Measurements from ENCODE around the gene GNA12.
"Not testable (repeated sequence)": the region's sequence is repeated elsewhere in the genome, so short reads cannot be mapped to it uniquely, and the experiment has no call there.

Gene GNA12

GRCh38 chr7:2724453-2725177, 119.5 kb downstream of the GNA12 start:
- FAIRE-seq, result no peak

GRCh38 chr7:2724036-2724435, 120.1 kb downstream of the GNA12 start:
- FAIRE-seq, result not testable (repeated sequence)

DNA sequence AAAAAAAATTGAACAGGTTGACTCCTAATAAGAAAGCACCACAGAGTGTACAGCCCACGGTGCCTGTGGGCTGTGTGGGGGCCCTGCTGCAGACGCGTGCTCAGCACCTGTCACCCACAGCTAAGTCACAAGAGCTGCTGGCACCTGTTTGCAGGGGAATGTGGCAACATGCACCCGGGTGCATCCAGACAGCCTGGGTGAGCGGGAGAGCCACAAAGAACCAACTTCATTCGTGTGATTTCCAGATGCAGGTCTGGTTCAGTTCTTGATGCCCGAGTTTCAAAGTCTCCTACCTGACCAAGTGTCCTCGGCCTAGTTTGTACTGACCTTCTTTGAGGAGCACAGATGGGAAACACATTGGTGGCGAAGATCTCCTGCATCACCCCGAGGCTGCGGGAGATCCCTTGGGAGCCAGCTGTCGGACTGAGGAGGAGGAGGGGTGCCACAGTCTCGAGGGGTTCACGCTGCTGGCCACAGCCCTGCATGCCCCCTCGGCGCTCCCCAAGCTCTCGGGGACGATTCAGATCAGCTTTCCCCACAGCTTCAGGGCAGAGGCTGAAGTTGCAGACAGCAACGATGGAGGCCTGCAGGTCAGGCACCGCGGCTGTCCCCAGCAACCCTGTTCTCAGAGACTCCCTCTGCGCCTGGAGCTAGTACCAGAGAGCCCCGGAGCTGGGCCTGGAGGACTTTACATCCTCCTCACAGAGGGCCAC, 120.8 kb downstream of the GNA12 start:
- FAIRE-seq, result no peak

- FAIRE-seq, result no peak
These were observed 121.5 kb downstream of the GNA12 start for GRCh38 chr7:2722591-2722990.

DNA sequence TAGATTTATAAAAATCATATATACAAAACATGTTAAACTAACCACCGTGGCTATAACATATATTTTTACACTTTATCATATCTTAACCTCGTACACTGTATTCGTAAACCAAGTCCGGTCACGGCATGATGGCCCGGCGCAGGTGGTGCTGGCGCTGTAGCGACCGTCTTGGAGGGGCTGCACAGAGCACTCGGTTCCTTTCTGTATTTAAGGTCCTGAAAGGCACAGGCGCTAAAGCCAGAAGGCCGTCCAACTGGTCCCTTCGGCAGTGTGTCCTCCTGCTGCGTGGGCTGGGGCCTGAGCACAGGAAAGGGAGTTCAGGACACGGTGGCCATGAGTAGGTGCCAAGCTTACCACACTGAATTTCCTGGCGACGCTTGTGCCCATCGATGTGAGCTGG, 122.3 kb downstream of the GNA12 start:
- FAIRE-seq, result no peak

DNA sequence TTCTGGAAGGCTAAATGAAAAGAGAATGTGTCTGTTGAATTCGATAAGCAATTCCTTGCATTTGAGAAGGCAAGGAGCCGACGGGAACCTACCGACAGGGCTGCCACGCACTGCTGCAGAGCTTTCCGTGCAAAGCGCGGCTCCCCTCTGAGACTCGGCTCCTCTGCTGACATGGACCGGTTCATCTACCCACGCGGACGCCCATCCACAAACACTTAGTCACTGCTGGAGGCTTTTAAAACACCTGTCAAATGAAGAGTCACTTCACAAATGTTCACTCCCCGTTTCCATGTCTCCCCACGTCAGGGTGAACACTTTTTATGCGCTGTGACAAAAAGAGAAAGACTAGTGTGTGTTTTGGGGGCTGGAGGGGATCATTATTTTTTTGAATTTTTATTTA, 124.1 kb downstream of the GNA12 start:
- FAIRE-seq, result no peak

- FAIRE-seq, result no peak
These were observed 125.1 kb downstream of the GNA12 start for GRCh38 chr7:2719007-2719406.

DNA sequence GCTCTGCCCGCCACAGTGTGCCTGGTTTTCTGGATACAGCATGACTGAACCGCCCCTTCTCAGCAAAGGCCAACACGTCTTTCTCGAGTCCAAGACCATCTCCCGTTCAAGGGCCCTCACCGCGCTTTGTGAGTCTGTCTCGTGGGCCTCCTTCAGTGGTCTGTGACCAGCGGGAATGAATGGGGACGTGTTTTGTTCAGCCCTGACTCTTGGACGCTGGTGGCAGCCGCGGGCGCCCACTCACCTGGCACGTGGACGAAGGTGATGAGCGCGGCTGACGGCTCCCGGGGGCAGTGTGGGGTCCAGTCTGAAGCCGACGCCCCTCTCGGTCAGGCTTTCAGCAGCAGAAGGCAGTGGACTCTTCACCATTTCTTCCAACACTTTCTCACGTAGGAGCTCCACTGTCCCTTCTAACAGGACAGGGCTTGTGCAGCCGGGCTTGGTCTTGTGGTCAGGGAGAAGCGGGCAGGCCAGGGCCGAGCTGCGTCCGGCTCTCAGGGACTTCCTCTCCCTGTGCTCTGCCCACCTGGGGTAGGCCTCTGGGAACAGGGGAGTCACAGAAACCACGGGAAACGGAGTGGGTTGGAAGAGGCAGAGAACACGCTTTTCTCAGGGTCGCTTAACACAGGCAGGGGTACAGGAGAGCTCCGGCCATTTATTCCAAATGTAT, 125.7 kb downstream of the GNA12 start:
- FAIRE-seq, result no peak

DNA sequence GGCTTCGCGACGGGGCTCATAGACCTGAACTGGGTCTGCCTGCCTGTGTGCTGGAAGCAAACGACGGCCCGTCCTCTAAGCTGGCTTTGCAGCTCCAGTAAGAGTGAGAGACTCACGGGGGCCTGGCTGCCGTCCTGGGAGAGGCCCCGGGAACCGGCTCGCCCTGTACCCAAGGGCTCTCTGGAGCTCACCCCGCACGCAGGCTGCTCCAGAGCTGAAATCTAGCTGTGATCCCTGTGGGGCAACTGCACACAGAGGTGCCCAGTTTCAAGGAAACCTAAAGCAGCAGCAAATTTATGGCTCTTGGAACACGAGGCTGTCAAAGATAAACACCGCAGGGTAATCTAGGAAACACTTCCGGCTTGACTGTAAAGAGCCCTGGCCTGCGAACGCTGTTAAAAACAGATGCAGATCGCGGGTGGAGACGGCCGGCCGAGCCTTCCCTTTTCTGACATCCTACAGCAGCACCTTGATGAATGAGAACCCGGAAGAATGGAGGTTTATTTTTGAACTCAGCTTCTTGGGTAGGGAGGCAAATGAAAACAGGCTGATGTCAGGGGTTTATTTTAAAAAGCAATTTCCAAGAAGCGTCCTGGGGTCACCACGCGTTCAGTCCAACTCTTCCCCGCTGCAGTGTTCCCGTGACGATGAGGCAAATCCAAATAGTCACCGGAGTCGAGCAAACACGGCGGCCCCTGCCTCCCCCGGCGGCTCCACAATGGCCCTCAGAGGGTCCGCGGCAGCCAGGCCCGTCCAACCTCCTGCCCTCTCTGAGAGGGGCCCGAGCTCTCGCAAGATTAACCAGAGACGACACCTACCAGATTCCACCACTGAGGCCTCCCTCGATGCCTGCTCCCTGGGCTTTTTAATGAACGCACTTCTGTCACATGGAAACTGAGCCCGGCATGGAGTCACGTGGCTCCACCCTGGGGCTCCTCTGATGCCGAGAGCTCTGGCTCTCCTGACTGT, 126.5 kb downstream of the GNA12 start:
- FAIRE-seq, result no peak

- FAIRE-seq, result no peak
These were observed 127.2 kb downstream of the GNA12 start for GRCh38 chr7:2716906-2717292.

- FAIRE-seq, result no peak
These were observed 127.6 kb downstream of the GNA12 start for GRCh38 chr7:2716488-2716887.

DNA sequence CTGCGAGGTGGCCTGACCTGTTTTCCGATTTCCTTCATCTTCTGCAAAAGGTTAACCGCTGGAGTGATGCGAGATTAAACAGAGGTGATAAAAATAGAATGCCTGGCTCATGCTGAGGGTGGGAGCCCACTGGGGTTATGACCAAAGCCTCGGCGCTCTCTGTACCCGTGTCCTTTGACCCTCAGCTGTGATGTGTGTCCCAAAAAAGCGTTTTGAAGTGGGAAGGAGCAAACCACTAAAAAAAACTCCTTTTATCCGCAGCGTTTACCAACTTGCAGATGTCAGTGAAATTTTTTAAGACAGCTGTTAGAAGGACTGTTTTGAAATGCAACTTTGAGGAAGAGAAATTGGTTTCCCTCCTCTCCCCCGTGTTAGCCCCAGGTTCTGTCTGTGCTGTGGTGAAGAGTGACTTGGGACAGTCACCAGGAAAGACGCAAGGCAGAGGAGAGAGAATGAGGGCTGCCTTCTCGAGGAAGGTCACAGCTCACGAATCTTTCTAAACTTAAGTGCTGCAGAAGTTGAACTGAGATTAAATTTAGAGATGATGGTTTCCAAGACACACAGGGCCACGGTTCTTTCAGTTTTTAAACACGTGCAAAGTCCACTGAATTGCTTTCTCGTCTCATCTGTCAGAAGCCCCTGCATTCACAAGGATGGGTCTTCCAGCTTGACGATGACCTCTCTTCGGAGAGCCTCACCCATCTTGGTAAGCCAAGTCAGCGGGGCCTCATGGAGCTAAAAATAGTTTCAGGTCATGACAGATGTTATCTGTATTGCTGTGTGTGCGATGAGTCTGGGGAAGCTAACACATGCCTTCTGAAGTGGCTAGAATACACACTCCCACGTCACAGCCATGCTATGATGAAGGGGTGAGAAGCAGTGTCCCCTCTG, 128.5 kb downstream of the GNA12 start:
- no peak for FAIRE-seq

- no peak for FAIRE-seq
These were observed 129.5 kb downstream of the GNA12 start for GRCh38 chr7:2714636-2715035.

DNA sequence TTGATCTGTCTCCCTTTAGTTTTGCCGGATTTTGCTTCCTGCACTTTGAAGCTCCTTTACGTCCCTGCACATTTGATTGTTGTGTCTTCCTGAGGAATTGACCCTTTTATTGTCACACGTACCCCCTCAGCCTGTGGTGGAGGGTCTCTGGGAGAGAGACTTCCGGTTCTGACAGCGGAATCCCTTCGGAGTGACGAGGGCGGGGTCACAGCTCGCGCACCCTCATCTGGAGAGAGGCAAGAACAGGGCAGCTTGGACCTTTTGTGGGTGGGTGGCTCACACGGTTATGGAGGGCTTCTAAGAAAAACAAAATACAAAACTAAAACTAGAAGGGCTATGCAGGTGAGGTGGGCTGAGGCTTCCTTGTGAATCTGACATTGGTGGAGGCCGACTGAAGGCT, 130.1 kb downstream of the GNA12 start:
- FAIRE-seq, result no peak

GRCh38 chr7:2713370-2713769, 130.7 kb downstream of the GNA12 start:
- FAIRE-seq, result no peak

- FAIRE-seq, result no peak
These were observed 132.0 kb downstream of the GNA12 start for GRCh38 chr7:2711895-2712675.

DNA sequence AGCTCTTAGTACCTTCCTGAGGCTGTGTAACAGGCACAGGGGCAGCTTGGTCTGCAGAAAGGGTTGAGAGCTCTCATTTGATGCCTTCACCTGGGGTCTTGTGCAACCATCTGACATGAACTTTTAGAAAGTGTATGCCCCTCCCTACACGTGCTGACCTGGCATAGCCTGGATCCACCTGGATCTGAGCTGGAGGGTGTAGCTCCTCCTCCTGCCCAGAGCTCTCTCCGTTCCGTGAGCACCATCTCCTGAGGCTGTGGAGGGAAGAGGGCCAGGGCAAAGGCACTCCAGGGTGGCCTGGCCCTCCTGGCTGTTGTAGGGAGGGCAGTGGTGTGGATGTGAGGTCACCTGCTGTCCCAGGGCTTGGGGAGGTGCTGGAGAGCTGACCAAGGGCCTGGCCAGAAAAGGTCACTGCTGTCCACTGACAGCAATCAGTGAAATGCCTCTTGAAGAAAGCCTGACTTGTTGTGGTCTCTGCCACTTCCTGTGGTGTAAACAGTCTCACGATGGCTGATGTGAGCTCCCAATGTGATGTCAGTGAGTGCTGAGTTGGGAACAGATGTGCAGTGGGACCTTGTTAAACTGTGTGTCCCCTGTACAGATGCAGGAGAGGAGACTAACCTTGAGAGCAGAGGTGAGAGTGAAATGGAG, 133.1 kb downstream of the GNA12 start:
- FAIRE-seq, result no peak

DNA sequence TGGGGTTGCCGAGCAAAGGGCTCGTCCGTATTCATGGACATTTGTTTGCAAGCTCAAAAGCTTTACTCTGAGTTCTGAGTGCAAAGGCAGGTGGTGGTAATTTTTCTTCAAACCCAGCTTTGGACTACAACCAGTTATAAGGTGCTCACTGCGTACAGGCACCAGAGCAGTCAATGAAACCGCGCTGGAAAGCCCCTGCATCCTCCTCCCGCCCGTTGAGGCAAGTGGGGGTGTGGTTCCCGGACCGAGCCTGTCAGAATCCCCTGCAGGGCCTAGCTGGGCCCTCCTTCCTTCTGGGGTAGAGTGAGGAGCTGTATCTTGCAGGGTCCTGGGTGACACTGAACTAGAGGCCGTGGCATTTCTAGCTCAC, 133.8 kb downstream of the GNA12 start:
- no peak for FAIRE-seq

DNA sequence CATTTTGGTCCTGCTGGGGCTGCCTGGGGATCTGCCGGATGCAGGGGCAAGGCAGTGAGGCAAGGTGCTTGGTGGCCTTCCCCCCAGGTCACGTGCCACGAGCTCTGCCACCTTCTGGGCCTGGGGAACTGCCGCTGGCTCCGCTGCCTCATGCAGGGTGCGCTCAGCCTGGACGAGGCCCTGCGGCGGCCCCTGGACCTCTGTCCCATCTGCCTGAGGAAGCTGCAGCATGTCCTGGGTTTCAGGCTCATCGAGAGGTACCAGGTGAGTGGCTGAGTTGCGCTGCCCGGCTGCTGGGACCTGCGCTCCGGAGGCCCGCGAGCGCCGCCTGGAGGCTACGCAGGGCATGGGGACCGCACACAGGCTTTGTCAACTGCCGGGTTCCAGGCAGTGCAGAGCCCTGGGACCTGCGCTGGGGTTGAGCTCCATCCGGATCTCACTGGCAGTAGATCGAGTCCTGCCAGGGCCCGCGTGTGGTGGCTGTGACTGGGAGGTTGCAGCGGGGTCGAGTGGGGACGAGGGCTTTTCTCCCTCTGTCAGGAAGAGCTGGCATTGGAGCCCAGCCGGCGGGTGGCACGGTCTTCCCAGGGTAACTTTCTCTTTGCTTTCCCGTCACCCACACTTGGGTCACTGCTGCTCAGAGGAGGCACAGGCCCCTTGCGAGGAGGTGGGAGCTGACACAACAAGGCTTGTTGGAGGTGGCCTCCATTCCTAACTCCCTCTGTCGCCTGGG, 134.4 kb downstream of the GNA12 start:
- FAIRE-seq, result no peak

Data from A204.1 (cell line).